Stimulated activated CD4-positive, alpha-beta T cell treated with anti-CD3 and anti-CD28 coated beads, Interleukin-4, amount 100 ng/mL, for 48 hours (primary cell): ENCODE measurements around the gene MED12L.

ENCODE experiments used
- DNase-seq, 2 donors: peaks; one replicate each; pipeline ENCODE4 v3.0.0-alpha.2; 2020; ENCODE audit warnings: low read depth in 2 of 2

Gene MED12L

DNA sequence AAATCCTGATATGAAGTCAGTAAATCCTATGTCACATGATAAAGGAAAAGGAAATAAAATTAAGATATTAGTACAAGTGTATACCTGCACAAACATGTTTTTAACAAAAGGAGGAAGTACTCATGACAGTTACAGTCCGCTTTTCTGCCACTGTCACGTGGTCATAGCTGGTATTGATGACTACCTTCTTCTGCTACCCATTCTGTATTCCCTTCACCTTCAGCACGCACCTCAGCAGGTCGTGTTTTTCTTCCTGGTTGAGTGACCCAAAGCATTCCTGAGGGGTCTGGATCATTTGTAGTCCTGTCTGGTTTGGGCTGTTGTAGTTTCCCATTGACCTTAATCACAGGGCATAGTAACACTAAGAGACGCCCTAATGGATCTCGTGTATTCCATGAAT, 334.3 kb downstream of the MED12L start:
- DNase-seq, result no peak

DNA sequence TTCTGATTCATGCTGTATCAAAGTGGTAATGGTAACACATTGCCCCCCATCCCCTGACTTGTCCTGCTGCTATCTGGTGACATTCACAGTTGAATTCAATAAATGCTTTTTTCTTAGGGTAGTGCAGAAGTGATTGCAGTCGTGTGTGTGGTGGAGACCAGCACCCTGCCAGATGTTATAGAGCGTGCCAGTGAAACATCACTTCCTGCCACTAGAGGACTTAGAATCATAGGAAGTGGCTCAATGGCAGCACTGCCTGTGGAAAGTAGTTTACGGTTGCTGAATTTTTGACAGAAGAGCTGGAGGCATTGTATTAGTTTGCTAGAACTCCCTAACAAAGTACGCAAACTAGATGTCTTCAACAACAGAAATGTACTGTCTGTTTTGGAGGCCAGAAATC, 336.5 kb downstream of the MED12L start:
- DNase-seq, result no peak

DNA sequence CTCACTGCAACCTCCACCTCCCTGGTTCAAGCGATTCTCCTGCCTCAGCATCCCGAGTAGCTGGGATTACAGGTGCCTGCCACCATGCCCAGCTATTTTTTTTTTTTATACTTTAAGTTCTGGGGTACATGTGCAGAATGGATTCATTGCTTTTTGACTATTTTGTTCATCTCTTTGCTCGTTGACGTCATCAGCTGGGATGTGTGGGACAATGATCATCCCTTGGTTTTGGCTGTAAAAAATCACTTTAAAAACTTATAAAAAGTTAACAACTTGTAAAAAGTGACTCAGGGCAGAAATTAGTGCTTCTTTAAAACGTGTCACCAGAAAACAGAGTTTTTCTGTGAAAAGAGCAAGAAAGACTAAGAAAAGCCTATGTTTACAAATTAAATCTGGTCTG, 337.6 kb downstream of the MED12L start:
- no peak for DNase-seq

- no peak for DNase-seq
These were observed 340.3 kb downstream of the MED12L start for GRCh38 chr3:151425627-151426340.

DNA sequence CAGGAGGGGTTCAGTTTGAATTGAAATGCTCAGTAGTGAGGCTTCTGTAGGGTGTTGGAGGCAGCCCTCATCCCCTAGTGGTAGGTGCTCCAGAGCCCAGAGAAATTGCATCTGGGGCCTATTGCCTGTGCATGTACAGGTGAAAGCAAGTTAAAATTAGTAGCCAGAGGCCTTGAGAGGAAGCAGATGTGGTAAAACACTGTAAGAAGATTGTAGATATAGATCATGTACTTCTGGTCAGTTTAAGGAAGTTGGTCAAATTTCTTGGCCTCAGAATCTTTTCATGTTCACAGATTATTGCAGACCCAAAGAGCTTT, 340.8 kb downstream of the MED12L start:
- DNase-seq, result no peak

GRCh38 chr3:151428386-151428785, 342.9 kb downstream of the MED12L start:
- no peak for DNase-seq

DNA sequence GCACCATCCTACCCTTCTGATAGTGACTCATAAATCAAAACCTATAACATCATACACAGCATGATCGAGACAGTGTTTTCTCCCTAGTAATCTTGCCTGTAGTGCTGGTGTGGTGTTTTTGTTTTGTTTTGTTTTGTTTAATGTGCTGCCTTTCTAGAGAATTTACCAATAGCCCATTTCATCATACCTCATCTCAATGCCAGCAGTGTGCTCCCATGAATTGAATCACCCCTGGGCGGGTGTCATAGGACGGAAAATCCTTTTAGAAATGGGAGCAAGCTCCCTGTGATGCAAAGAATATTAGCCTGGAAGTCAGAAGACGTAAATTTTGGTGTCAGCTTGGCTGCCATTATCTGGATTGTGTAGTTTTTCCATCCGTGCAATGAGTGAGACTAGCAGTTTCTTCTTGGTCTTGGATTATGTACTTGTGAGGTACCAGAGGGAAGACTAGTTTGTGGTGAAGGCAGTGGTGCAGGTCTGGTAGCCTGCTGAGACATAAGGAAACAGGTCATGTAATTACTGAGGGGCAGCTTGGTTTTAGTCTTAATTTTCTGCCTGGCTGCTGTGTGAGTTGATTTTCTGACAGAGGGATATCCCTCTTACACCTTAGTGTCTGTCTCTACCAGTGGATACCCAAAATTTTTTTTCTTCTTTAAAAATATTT, 345.5 kb downstream of the MED12L start:
- no peak for DNase-seq

GRCh38 chr3:151431940-151432339, 346.5 kb downstream of the MED12L start:
- DNase-seq, result no peak

GRCh38 chr3:151432616-151433372, 347.3 kb downstream of the MED12L start:
- no peak for DNase-seq

DNA sequence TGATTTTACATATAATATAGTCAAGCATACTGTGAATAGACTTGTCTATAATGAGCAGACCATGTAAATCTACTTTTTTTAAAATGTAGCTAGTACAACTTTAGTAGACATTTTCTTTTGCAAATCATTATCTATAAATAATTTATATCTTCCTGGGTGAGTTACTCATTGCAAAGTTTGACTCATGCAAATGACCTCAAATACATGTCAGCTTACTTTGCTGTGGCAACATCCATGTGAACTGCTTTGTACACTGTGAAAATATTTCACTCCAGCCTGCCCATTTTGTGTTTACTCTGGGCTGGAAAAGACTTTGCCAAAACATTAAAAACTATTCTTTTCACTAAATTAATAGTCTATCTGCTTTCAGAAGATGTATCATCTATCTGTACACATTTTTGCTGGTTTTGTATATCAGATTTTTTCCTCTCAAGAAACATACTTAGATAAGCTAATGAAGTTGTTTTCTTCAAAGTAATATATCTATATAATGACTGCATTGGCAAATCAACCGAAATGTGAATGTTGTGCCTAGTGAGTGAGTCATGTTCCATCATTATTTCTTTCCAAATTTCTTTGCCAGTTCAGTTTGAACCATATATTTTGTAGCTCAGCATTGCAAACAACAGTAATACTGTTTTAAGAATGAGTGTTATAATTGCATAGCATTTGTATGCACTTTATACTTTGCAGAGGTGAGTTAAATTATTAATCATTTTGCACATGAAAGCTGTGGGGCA, 348.9 kb downstream of the MED12L start:
- DNase-seq, result no peak

DNA sequence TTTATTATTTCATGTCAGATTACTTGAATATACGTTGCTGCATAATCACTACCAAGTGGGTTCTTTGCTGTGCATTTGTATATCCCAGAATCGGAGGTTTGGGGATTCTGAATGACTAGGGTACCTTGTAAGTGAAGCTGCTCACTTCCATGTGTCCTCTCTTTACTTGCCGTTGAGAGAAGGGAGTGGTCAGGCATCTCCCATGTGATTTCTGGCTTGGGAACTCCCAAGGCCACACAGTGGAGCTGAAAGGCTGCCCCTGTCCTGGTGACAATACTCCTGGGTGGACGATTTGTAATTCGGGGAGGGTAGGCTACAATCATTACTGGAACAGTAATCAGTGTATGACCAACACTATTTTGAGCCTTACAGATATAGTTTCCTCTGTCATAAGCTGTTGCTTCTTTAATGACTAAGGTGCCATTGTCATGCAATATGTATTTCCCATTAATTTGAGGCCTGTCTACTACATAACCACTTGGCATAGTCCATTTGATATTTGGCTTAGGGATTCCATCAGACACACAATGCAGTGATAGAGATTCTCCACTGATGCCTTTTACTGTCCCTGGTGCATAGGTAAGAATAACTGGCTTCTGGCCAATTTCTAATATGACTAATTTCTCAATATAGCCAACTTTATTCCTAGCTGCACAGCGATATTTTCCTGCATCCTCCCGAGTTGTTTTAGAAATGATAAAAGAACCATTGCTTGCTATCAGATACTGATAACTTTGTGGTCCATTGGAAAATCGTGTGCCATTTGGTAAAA, 351.4 kb downstream of the MED12L start:
- DNase-seq, result no peak

DNA sequence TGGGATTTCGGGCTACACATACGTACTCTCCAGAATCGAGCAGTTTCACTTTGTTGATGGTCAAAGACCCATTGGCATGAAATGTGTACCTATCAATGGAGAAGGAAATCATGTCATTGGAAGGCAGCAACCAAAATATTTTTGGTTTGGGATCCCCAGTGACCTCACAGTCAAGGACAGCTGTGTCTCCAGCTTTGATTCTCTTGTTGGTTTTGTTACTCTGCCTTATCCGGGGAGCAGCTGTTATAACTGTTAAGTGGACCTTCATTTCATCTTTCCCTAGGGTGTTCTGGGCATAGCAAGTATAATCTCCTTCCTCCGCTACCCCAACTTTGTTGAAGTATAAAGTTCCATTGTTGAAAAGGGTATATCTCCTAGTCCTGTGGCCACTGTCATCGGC, 352.4 kb downstream of the MED12L start:
- no peak for DNase-seq

GRCh38 chr3:151439652-151440125, 354.2 kb downstream of the MED12L start:
- DNase-seq, result no peak

- no peak for DNase-seq
These were observed 355.5 kb downstream of the MED12L start for GRCh38 chr3:151440940-151441339.

DNA sequence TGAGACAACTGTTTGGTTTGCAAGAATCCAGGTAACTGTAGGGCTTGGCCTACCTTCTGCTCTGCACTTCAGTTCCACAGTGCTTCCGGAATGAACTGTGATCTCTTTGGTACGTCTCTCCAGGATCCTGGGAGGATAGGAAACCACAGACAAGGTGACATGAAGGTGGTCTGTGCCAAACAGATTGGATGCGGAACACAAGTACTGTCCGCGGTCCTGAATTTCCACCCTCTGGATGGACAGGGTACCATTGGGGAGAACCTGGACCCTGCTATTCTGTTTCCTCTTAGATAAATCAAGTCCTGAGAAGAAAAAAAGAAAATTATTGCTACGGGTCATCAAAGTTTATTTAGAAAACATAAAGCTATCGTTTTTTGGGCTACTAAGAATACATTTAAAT, 358.1 kb downstream of the MED12L start:
- no peak for DNase-seq

- DNase-seq, result no peak
These were observed 360.0 kb downstream of the MED12L start for GRCh38 chr3:151445273-151446001.

DNA sequence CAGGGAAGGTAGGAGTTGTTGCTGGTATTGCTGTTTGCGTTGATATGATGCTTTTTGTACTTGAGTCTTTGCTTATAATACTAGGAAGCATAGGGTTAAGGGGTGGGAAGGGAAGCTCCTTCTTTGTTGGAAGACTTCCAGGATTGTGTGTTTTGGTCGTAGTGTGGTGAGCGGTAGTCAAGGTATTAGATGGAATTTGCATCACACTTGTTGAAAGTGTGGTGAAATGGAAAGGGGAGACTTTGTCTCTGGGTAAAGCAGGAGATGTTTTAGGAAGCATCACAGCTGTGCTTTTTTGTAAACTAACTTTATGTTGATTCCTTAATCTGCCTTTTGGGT, 360.5 kb downstream of the MED12L start:
- no peak for DNase-seq

DNA sequence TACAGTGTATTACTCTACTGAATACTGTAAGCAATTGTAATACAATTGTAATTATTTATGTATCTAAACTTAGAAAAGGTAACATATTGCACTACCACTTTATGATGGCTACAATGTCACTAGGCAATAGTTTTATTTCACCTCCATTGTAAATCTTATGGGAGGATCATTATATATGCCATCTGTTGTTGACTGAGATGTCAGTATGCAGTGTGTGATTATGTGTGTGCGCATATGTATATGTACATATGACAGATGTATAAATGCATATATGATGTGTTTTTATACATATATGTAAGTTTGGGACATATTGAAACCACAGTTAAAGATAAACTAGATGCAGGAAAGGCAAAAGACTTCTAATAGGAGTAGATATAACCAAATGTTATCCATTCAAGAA, 366.9 kb downstream of the MED12L start:
- no peak for DNase-seq

GRCh38 chr3:151452841-151453240, 367.4 kb downstream of the MED12L start:
- DNase-seq, result no peak

DNA sequence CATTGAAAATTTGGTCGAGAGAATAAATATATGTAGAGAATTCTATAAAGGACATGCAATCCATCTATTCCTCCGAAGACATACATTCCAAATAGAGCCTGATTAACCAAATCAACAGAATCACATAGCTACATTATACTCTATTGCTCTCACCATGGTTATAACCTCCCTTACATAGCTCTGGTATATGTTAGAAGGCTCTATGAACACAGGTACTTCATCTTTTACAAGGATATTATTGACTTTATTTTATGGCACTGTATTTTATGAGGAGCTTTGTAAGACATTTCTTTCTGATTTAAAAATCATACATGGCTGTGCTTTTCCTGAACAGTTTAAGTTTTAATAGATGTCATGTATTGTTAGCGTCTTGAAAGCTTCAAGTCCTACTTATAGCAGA, 370.6 kb downstream of the MED12L start:
- DNase-seq, result no peak

DNA sequence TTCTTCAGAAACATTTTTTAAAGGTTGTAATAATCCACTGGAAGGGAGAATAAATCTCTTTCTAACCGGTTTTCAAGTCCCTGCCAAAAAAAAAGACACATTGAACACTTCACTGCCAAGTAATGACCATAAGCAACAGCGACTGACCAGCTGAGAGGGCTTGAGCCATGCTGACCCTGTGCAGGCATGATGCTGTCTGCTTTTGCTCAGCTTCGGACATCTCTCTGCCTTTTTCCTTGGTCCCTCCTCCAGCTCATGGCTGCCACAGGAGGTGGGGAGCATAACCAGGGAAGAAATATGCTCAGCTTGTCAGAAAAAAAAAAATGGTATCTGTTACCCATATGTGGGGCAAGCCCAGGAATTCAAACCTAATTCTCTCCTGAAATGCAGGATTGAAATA, 373.9 kb downstream of the MED12L start:
- no peak for DNase-seq
